Upper lobe of left lung (tissue), 6 donors: Measurements from ENCODE around the gene DNAI7. TPM values are rescaled to one million over a fixed set of nuclear protein-coding genes. Genes with fewer than 3 reads are reported as not detected.

Experiments used
- ATAC-seq, 2 donors: fragments of 200-7000 bp; cut with Tn5 transposase; one replicate each; pipeline ENCODE4 v1.9.1; 2022; ENCODE audit warnings: mild to moderate bottlenecking in 2 of 2, moderate library complexity in 2 of 2; ENCODE audit not compliant: low FRiP score in 2 of 2
- DNase-seq, 2 donors: peaks; one replicate each; pipeline ENCODE4 v3.0.0-alpha.2; 2019 to 2020
- H3K27ac ChIP-seq, 4 donors: fragments of 200-600 bp; sonication (generic); one replicate each; pipeline ENCODE4 v1.5.1; 2016 to 2019
- H3K27me3 ChIP-seq, 4 donors: fragments of 200-600 bp; sonication (generic); one replicate each; pipeline ENCODE4 v1.5.1; 2017 to 2019
- H3K36me3 ChIP-seq, 4 donors: fragments of 200-600 bp; sonication (generic); one replicate each; pipeline ENCODE4 v1.5.1; 2016 to 2019
- H3K4me1 ChIP-seq, 4 donors: fragments of 200-600 bp; sonication (generic); one replicate each; pipeline ENCODE4 v1.5.1; 2018 to 2019
- H3K4me3 ChIP-seq, 4 donors: fragments of 200-600 bp; sonication (generic); one replicate each; pipeline ENCODE4 v1.5.1; 2017 to 2019; ENCODE audit warnings: mild to moderate bottlenecking in 2 of 4, moderate library complexity in 1 of 4
- H3K9me3 ChIP-seq, 4 donors: fragments of 200-600 bp; sonication (generic); one replicate each; pipeline ENCODE4 v1.5.1; 2018 to 2019
- CTCF ChIP-seq, 6 experiments: fragments of 450-650 bp in 4 of 6; fragments of 200-600 bp in 2 of 6; sonication (generic) in 2 of 6; IDR thresholded peaks; one replicate each; pipeline ENCODE4 v1.5.1; 2016 to 2019; ENCODE audit warnings: antibody characterized with exemption in 6 of 6
- EP300 ChIP-seq, 4 donors: sonication (generic); formaldehyde crosslinking; IDR thresholded peaks; one replicate each; pipeline ENCODE4 v1.5.1; 2017; ENCODE audit warnings: antibody characterized with exemption in 4 of 4, control low read depth in 2 of 4
- POLR2A ChIP-seq, 4 donors: fragments of 450-650 bp; IDR thresholded peaks; one replicate each; pipeline ENCODE4 v1.5.1; 2016 to 2017; ENCODE audit warnings: antibody characterized with exemption in 4 of 4, mild to moderate bottlenecking in 2 of 4
- POLR2AphosphoS5 ChIP-seq, 2 donors: sonication (generic); formaldehyde crosslinking; IDR thresholded peaks; one replicate each; pipeline ENCODE4 v1.5.1; 2017; ENCODE audit warnings: antibody characterized with exemption in 2 of 2
- WGBS, 2 donors: methylation state at CpG; one replicate each; pipeline ENCODE4 v1.1.5; 2017 to 2018; 5-methylcytosine and 5-hydroxymethylcytosine counted together
- total RNA-seq, 6 donors: library from RNA; depleted of rRNA in 4 of 6; stranded (reverse); fragments of >200 nt in 4 of 6; gene quantifications; one replicate each; pipeline versions ENCODE4 v1.1.0 to v1.2.1, GENCODE V29; 2016 to 2021
- donor health status: DM: no; HTN: no; CAD: no; lungs with moderate emphysema.
- donor health status: DM: no; HTN: yes; CAD: no; lungs with severe emphysema.

The DNAI7 gene
- total RNA-seq, 6 donors from 2014 or later, result 0.72 to 22.3 (median 4.1) TPM

GRCh38 chr12:25194214-25194613 is 746 bp downstream of the DNAI7 start:
- Histone ChIP-seq H3K4me1 (peaks cover 7 to 13% (median 8%) of the 10 kb centered on the region in 4 donors), H3K27me3 (no peaks in the 10 kb centered on the region), H3K4me3 (peak overlapping the region in 3 of 4 donors; percentile 57 to 86 (median 68)), H3K36me3 (no peaks in the 10 kb centered on the region), H3K27ac (peak overlapping the region in 2 of 4 donors; percentile 90 to 92), H3K9me3 (no peaks in the 10 kb centered on the region)
- no peak for TF ChIP-seq CTCF (IDR thresholded peaks at IDR 0.05)
- 15 to 32% methylated on average over 1 of the region's 1 CpG for WGBS, 2 donors
- ATAC-seq, result no peak
- DNase-seq, result no peak

- Histone ChIP-seq H3K9me3 (no peaks in the 10 kb centered on the region), H3K36me3 (no peaks in the 10 kb centered on the region), H3K27me3 (no peaks in the 10 kb centered on the region), H3K4me3 (no peak overlapping the region), H3K4me1 (peaks cover 5 to 8% (median 6%) of the 10 kb centered on the region in 4 donors), H3K27ac (no peak overlapping the region)
- TF ChIP-seq EP300 (IDR thresholded peaks at IDR 0.05), result no peak
- 97 to 98% methylated on average over 6 of the region's 6 CpGs for WGBS, 2 donors
- no peak for DNase-seq
- no peak for ATAC-seq
Measured at GRCh38 chr12:25190793-25191192, 4.2 kb downstream of the DNAI7 start.

GRCh38 chr12:25189656-25190055 is 5.3 kb downstream of the DNAI7 start:
- ATAC-seq (no peak), DNase-seq (no peak)
- Histone ChIP-seq H3K4me1 (peaks cover 3 to 7% (median 5%) of the 10 kb centered on the region in 4 donors), H3K4me3 (no peak overlapping the region), H3K27ac (no peak overlapping the region), H3K9me3 (no peaks in the 10 kb centered on the region), H3K36me3 (no peaks in the 10 kb centered on the region), H3K27me3 (no peaks in the 10 kb centered on the region)
- TF ChIP-seq CTCF (IDR thresholded peaks at IDR 0.05) (no peak), POLR2A (IDR thresholded peaks at IDR 0.05) (no peak), POLR2AphosphoS5 (IDR thresholded peaks at IDR 0.05) (no peak), EP300 (IDR thresholded peaks at IDR 0.05) (no peak)

- DNase-seq (no peak), ATAC-seq (no peak)
- WGBS, 2 donors, result 90 to 91% methylated on average over 2 of the region's 2 CpGs
- no peaks in the 10 kb centered on the region for H3K36me3 ChIP-seq
- H3K9me3 ChIP-seq, result no peaks in the 10 kb centered on the region
- no peak overlapping the region for H3K27ac ChIP-seq
- no peaks in the 10 kb centered on the region for H3K27me3 ChIP-seq
- H3K4me1 ChIP-seq, result no peaks in the 10 kb centered on the region
- no peak for TF ChIP-seq CTCF (IDR thresholded peaks at IDR 0.05)
- H3K4me3 ChIP-seq, result no peak overlapping the region
Measured at GRCh38 chr12:25187781-25188180, 7.2 kb downstream of the DNAI7 start.

- WGBS, 2 donors, result 73 to 87% methylated on average over 3 of the region's 3 CpGs
- no peak overlapping the region for H3K27ac ChIP-seq
- DNase-seq (no peak), ATAC-seq (no peak)
- TF ChIP-seq POLR2AphosphoS5 (IDR thresholded peaks at IDR 0.05), result no peak
- TF ChIP-seq EP300 (IDR thresholded peaks at IDR 0.05), result no peak
- no peak for TF ChIP-seq CTCF (IDR thresholded peaks at IDR 0.05)
- no peak for TF ChIP-seq POLR2A (IDR thresholded peaks at IDR 0.05)
- no peaks in the 10 kb centered on the region for H3K9me3 ChIP-seq
- no peaks in the 10 kb centered on the region for H3K27me3 ChIP-seq
- no peak overlapping the region for H3K4me3 ChIP-seq
- no peaks in the 10 kb centered on the region for H3K4me1 ChIP-seq
- H3K36me3 ChIP-seq, result no peaks in the 10 kb centered on the region
Measured at GRCh38 chr12:25186788-25187402, 8.1 kb downstream of the DNAI7 start.
